Effector CD4-positive, alpha-beta T cell (primary cell): Measurements from ENCODE around the gene SREBF2.
A peak's percentile ranks its signal among the peaks of the same experiment; 100 is the strongest.
"Not testable (repeated sequence)": the region's sequence is repeated elsewhere in the genome, so short reads cannot be mapped to it uniquely, and the experiment has no call there.

ENCODE experiments used
- DNase-seq: peaks from one replicate; pipeline ENCODE4 v3.0.0-alpha.2; 2020

Gene SREBF2

DNA sequence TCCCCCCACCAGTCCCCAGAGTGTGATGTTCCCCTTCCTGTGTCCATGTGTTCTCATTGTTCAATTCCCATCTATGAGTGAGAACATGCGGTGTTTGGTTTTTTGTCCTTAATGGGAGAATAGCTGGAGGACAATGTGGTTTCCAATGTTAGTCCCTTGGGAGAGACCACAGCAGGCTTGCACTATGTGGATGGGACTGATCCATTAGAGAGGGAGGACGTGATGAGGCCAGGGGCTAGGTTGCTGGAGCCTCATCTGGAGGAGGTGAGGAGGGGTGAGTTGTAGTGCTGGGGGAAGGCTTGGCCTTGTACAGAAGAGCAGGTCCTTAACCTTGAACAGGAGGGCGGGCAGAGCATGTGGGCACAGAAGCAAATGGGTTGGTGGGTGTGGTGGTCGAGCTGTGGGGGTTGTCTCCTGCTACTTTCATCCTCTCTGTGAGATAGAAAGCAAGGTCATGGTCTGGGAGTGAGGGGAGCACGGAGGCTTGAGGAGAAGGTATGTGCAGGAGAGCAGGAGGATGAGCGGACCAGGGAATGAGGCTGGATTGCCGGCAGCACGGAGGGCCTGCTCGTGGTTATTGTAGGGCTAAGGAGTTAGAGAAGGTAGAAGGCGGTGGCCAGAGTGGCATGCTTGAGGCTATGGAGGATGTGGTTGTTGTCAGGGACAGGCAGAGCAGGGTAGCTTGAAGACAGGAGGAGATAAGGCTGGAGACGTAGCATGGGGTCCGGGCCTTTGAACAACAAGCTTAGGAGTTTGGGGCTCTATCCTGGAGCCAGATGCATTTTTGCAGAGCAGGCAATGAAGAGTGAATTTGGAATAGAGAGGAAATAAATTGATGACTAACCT, 11.2 kb upstream of the SREBF2 start:
- no peak for DNase-seq

DNA sequence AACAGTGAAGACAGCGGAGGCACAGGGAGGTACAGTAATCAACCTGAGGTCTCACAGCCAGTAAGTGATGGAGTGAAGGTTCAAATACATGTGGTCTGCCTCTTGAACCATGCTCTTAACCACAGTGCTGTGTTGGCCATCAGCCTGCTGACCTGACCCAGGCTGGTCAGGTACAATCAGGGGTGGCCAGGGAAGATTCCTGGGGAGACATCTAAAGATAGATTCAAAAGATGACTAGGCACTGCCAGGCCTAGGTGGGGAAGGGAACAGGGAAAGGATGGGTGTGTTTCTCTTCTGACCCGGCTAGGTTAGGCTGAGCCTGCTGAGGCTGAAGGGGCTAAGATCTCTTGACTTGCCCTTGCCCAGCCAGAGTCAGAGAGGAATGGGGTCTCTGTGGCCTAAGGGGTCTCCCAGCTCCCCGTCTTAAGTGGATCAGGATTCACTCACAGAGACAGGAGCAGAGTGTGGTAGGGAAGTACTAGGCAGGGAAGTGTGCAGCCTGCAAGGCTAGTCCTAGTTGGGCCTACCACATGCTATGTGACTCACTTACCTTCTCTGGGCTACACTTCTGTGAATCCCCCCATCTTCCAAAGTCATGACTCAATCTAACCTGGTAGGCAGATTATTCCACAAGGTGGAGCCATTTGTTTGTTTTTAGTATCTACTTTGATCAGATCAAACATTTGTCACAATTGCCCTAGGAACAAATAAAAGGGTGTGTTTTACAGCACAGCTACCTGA, 10.4 kb upstream of the SREBF2 start:
- peak; percentile 40 for DNase-seq

GRCh38 chr22:41823797-41824196, 9.1 kb upstream of the SREBF2 start:
- no peak for DNase-seq

GRCh38 chr22:41825376-41825775, 7.5 kb upstream of the SREBF2 start:
- no peak for DNase-seq

- DNase-seq, result no peak
These were observed 6.9 kb upstream of the SREBF2 start for GRCh38 chr22:41826021-41826420.

- DNase-seq, result no peak
These were observed 6.2 kb upstream of the SREBF2 start for GRCh38 chr22:41826430-41827383.

DNA sequence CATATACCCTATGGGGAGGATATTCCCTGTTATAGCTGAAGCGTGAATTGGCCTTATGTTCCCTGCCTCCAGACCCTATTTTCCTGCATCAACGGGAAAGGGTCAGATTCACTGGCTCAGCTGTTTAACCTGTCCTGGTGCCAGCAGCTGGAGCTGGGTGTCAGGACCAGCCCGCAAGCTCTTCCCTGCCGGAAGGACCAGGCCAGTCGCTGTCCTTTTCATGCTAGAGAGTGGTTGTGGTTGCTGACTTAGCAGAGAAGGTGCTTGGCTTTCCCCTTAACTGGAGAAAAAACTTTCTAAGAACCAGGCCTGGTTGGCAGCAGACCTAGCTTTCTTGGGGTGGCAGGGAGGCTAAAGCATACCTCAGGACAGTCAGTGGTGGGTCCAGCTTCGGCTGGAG, 5.2 kb upstream of the SREBF2 start:
- DNase-seq, result no peak

- DNase-seq, result no peak
These were observed 4.4 kb upstream of the SREBF2 start for GRCh38 chr22:41828516-41828915.

DNA sequence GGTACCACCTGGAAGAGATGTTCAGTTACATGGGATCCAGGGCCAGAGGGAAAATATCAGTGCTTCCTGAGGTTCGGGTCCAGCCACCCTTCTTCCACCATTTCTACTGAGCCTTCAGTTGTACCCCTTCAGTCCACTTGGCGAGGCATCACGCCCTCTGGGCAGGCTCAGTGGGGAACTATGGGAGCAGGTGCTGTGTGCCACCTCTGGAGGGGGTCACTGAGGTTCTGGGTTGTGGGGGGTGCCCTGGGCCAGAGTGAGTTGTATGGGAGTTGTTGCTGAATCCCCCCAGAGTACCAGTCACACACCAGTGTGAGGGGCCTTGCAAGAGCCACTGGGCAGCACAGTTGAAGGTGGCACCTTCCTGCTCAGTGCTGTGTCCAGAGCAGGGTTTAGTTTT, 2.7 kb upstream of the SREBF2 start:
- no peak for DNase-seq

DNA sequence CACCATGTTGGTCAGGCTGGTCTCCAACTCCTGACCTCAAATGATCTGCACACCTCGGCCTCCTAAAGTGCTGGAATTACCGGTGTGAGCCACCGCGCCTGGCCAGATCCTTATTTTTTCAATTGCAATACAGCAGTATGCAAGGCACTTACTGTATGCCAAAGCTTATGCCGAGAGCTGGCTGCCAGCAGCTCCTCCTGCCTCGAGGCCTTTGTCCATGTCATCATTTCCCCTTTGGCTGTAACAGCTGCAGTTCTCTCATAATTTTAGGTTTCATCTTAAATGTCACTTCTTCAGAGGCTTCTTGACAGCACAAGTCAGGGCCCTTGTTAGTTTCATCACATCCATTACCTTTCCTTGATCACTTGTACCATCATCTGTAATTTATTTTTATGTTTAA, 1.5 kb upstream of the SREBF2 start:
- DNase-seq, result no peak

DNA sequence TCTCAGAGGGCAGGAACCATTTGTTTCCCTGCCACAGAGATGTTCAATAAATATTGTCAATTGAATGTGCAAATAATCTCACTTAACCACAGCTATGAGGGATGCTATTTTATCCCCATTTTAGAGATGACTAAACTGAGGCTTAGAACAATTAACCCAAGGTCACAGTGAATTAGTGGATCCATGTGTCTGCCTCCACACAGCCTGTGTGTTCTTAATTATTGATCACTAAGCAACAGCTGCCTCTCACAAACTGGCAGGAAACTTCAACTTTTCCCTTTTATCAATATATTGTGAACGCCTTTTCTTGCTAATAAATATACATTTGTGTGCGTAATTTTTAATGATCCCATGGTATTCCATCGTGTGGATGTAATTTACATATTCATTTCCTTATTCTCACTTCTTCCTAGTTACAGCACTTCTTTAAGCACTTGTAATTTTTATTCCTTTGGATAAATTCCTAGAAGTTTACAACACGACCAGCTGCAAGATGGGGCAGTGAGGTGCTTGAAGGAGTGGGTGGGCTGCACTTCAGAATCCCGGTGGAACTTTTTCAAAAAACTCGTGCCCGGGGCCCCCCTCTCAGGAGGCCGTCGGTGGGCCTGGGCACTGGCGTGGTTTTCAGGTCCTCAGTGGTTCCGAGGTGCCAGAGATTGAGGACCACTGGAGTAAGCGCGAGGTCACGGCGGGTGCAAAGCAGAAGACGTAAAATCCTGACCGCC, 915 bp upstream of the SREBF2 start:
- no peak for DNase-seq

GRCh38 chr22:41833369-41834004, 582 bp downstream of the SREBF2 start:
- DNase-seq, result peak; percentile 27

- DNase-seq, result no peak
These were observed 1.4 kb downstream of the SREBF2 start for GRCh38 chr22:41834005-41834944.

DNA sequence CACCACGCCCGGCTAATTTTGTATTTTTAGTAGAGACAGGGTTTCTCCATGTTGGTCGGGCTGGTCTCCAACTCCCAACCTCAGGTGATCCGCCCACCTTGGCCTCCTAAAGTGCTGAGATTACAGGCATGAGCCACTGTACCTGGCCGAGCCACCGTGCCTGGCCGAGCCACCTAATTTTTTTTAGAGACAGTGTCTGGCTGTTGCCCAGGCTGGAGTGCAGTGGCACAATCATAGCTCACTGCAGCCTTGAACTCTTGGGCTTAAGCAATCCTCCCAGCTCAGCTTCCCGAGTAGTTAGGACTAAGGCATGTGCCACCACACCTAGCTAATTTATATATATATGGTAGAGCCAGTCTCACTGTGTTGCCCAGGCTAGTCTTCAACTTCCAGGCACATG, 2.6 kb downstream of the SREBF2 start:
- not testable (repeated sequence) for DNase-seq

DNA sequence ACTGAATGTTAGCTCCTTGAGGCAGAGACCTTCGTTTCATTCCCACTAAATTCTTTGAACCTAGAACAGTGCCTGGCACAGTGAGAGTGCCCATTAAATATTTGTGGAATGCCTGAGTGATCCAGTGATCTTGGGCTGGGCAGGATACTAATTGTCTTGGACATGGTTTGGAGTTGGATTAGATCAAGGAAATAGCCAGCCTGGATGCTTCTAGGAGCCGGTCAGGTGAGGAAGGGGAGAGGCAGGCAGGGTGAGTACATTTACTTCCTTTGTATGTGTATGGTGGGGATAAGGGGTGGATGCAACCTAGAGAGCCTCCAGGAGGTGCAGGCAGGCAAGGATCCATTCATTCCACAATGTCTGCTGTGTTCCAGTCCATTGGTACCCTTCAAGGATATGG, 3.6 kb downstream of the SREBF2 start:
- DNase-seq, result no peak

DNA sequence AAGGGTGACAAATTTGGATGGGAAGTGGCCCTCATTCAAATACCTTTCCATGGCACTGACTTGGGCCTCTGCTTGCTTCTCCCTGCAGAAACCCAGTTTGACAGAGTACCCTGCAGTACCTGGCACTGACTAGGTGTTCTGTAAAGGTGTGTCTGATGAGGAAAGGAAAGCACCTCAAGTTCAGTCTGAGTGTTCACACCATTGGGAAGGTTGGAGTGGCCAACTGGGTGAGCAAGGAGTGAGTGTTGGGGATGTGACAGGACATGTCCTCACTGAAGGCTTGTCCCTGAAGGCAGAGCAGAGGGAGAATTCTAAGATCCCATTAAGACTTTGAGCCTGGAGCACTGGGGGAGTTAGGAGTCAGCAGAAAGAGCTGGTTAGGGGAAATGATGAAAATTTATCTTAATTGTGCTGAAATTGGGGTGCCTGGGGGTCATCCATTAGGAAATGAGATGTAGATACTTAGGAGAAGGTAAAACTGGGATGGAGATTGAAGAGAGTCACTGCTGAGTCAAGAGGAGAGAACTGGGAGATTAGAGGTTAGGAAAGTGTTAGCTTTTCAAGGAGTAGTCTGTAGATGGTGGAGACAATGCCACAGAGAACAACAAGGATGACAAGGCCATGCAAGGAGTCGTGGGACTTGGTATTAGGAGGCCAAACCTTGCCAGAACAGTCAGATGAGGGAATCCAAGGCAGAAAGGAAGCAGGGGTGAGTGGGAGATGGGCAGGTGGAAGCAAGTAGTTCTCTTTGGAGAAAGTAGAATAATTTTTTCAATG, 6.1 kb downstream of the SREBF2 start:
- no peak for DNase-seq

DNA sequence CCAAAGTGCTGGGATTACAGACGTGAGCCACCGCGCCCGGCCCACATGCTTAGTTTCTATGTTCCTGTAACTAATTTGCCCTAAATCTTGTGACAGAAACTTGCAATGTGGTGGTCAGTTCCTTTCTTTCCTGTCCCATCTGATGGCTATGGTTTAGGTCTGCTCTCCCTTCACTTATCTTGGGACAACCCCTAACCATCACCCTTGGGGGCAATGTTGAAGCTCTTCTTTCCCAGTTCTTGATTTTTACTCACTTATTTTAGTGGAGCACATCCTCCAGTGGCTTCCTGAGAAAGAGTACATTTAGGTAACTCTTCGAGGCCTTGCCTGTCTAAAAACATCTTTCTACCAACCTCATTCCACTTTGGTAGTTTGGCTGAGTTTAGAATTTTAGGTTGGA, 7.3 kb downstream of the SREBF2 start:
- DNase-seq, result no peak

- DNase-seq, result no peak
These were observed 8.3 kb downstream of the SREBF2 start for GRCh38 chr22:41841085-41841712.
